ENCODE results near the gene ATXN1L.
"Not testable (repeated sequence)": the region's sequence is repeated elsewhere in the genome, so short reads cannot be mapped to it uniquely, and the experiment has no call there.

ATXN1L gene

GRCh38 chr16:71853413-71853812 lies 7.6 kb downstream of the ATXN1L start:
- TF ChIP-seq CTCF (IDR thresholded peaks at IDR 0.05; ENCODE audit: insufficient read depth, missing control alignments), result no peak
- DNase-seq (ENCODE audit: insufficient read length, low spot score) (no peak), FAIRE-seq (no peak)

- DNase-seq (ENCODE audit: insufficient read length, low spot score) (no peak), FAIRE-seq (no peak)
- TF ChIP-seq CTCF (IDR thresholded peaks at IDR 0.05; ENCODE audit: insufficient read depth, missing control alignments), result no peak
Measured at GRCh38 chr16:71854369-71854948, 8.7 kb downstream of the ATXN1L start.

GRCh38 chr16:71855937-71856662 lies 10.3 kb downstream of the ATXN1L start:
- DNase-seq (ENCODE audit: insufficient read length, low spot score), result no peak
- TF ChIP-seq CTCF (IDR thresholded peaks at IDR 0.05; ENCODE audit: insufficient read depth, missing control alignments), result no peak
- no peak for FAIRE-seq

- no peak for TF ChIP-seq CTCF (IDR thresholded peaks at IDR 0.05; ENCODE audit: insufficient read depth, missing control alignments)
- FAIRE-seq (no peak), DNase-seq (ENCODE audit: insufficient read length, low spot score) (no peak)
Measured at GRCh38 chr16:71859762-71860521, 14.2 kb downstream of the ATXN1L start.

- DNase-seq (ENCODE audit: insufficient read length, low spot score) (no peak), FAIRE-seq (no peak)
Measured at GRCh38 chr16:71863995-71864394, 18.2 kb downstream of the ATXN1L start.

GRCh38 chr16:71865173-71865863 lies 19.5 kb downstream of the ATXN1L start:
- TF ChIP-seq CTCF (IDR thresholded peaks at IDR 0.05; ENCODE audit: insufficient read depth, missing control alignments), result no peak
- FAIRE-seq, result no peak

More at GRCh38 chr16:71863995-71864394, 18.2 kb downstream of the ATXN1L start:
- no peak for TF ChIP-seq CTCF (IDR thresholded peaks at IDR 0.05; ENCODE audit: insufficient read depth, missing control alignments)

GRCh38 chr16:71867175-71867574 lies 21.4 kb downstream of the ATXN1L start:
- FAIRE-seq; DNase-seq (ENCODE audit: insufficient read length, low spot score): not testable (repeated sequence)

More at GRCh38 chr16:71865173-71865863, 19.5 kb downstream of the ATXN1L start:
- no peak for DNase-seq (ENCODE audit: insufficient read length, low spot score)
